A549 treated with AZD2906 at 1 μM for 4 hours (cell line): ENCODE data around the gene C6orf62. TPM values are rescaled to one million over a fixed set of nuclear protein-coding genes. Genes with fewer than 3 reads are reported as not detected.

Experiments
- total RNA-seq: library from RNA; stranded (reverse); fragments of 200-300 nt; extraction: Qiagen RNA extraction; gene quantifications from 5 replicates; pipeline ENCODE4 v1.2.3, GENCODE V29; 2022

The C6orf62 gene
- total RNA-seq = 46.9 to 63.4 TPM (median 49.4 TPM) in 5 replicates

DNA sequence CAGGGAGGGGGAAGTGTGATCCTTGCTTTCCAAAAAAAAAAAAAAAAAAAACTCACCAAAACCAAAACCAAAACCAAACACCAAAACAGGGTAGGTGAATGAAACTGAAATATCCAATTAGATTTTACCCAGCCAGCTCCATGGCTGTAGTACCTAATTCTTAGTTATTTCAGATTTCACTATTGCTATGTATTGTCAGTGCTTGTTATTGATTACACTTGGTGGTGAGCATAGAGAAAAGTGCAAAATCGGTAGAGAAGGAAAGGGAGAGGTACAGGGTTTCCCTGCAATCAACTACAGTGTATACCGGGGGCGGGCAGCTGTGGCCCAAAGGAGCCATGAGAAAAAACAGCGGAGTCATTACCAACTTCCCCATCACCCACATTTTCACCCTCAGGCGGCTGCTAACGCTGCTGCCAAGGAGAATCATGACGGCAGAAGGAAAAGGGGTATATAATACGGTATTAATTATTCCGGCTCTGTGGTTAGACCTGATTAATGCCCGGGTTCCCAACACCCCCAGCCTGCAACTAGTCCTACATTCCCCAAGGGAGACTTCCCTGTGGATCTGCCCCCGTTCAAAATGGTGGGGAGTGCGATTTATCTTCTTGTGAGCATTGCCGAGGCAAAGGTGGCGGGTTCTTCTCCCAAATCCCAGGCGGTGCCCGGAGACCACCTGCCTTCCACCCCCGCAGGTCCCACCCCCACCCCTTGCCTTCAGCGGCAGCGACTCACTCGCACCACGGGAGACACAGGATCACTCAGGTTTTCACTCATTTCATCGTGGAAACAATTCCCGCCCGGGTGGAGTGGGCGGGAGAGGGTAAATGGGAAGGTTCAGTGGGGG, at the start of gene C6orf62:
Gene C6orf62, minus strand, starts transcription at position 30 of the 847 bp plus-strand sequence. CDS start 486 bp downstream, outside the sequence.

DNA sequence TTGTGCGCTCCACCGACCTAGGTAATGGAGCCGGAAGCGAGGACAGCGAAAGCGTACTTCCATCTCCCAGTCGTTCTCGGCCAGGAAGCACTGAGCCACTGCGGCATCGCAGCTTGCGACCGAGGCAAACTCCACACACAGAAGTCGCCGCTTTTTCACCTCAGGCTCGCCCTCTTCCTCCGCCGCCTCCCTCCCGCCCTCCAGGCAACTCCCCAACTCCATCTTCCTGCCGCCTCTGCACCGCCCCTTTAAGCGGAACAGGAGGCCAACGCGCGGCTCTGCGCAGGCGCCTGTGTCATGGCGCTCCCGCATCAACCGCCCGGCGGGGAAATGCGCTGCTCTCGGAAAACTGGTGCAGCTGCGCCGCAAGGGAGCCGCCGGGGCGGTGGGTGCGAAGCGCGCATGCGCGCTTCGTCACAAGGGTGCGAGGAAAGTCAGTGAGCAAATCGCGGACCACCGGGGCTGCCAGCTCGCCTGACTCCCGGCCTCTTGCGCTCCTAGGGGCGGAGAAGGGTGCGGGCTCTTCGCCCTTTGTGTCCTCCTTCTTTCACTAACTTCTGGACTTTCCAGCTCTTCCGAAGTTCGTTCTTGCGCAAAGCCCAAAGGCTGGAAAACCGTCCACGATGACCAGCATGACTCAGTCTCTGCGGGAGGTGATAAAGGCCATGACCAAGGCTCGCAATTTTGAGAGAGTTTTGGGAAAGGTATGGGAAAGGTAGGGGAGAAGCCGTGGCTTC, 52.1 kb downstream of the C6orf62 start, which contains the start of the genes ACOT13 and TDP2:
Gene ACOT13, plus strand, starts transcription at position 437 of the 737 bp plus-strand sequence. Its CDS starts 187 bp downstream, at position 624.
Gene TDP2, minus strand, starts transcription at position 259 of the 737 bp plus-strand sequence. Its CDS starts 37 bp downstream, at position 222.

Other genes starting within 250 kb of the C6orf62 start
- gene GPLD1, start 229.6 kb downstream of the C6orf62 start, total RNA-seq = 0.81 to 1.2 TPM (median 1.0 TPM) in 5 replicates
- 6.7 to 7.7 TPM (median 6.9 TPM) in 5 replicates for gene ALDH5A1, start 224.2 kb downstream of the C6orf62 start, total RNA-seq
- gene KIAA0319, start 73.0 kb downstream of the C6orf62 start, total RNA-seq = 1.8 to 2.0 TPM (median 2.0 TPM) in 5 replicates
- gene TDP2, start 52.3 kb downstream of the C6orf62 start, total RNA-seq = 26.0 to 31.1 TPM (median 27.1 TPM) in 5 replicates
- gene ACOT13, start 52.1 kb downstream of the C6orf62 start, total RNA-seq = 11.4 to 26.5 TPM (median 26.0 TPM) in 5 replicates
- 56.8 to 65.6 TPM (median 58.7 TPM) in 5 replicates for gene GMNN, start 55.8 kb upstream of the C6orf62 start, total RNA-seq
- gene ARMH2, start 79.8 kb upstream of the C6orf62 start, total RNA-seq = not detected in 5 replicates
- gene RIPOR2, start 216.8 kb upstream of the C6orf62 start, total RNA-seq = 0.58 to 0.81 TPM (median 0.78 TPM) in 5 replicates